HepG2 (cell line): ENCODE results near the gene PTPA.

Experiments
- CBX2 ChIP-seq, 2 experiments: fragments of 200-600 bp in 1 of 2; sonication (generic); formaldehyde crosslinking in 1 of 2; IDR thresholded peaks; 2 replicates each; pipeline versions ENCODE4 v1.7.0 to v1.8.1; 2018 to 2022; ENCODE audit warnings: low read depth in 2 of 2, low read length in 1 of 2, mild to moderate bottlenecking in 1 of 2, missing genetic modification reagents in 1 of 2
- EP300 ChIP-seq, 3 experiments: sonication (generic) in 1 of 3; formaldehyde crosslinking in 1 of 3; IDR thresholded peaks; 2 replicates each; pipeline versions ENCODE4 v1.5.1 to v1.6.1; 2011 to 2020; ENCODE audit warnings: low read depth in 2 of 3, low read length in 2 of 3, borderline replicate concordance in 1 of 3, improper control_type of control experiment in 1 of 3, mild to moderate bottlenecking in 1 of 3, missing genetic modification reagents in 1 of 3, moderate library complexity in 1 of 3
- HDAC2 ChIP-seq: sonication (generic); formaldehyde crosslinking; IDR thresholded peaks from 2 replicates; pipeline ENCODE4 v1.4.0; 2020; ENCODE audit warnings: missing genetic modification reagents
- MXI1 ChIP-seq: IDR thresholded peaks from 3 replicates; pipeline ENCODE4 v1.6.1; 2012; ENCODE audit warnings: low read depth, low read length, inconsistent platforms, borderline replicate concordance
- ZNF777 ChIP-seq: sonication (generic); formaldehyde crosslinking; IDR thresholded peaks from 2 replicates; pipeline ENCODE4 v1.4.0; 2020; ENCODE audit warnings: missing genetic modification reagents
- TF ChIP-seq, protein P1 (sequence below): sonication (generic); formaldehyde crosslinking; IDR thresholded peaks from 2 replicates; pipeline ENCODE4 v1.4.0; 2020; ENCODE audit warnings: missing genetic modification reagents, borderline replicate concordance
- TF ChIP-seq, protein P2 (sequence below): sonication (generic); formaldehyde crosslinking; IDR thresholded peaks from 2 replicates; pipeline ENCODE4 v1.5.0; 2020; ENCODE audit warnings: mild to moderate bottlenecking, missing genetic modification reagents, moderate library complexity
- TF ChIP-seq, protein P3 (sequence below): fragments of 450-650 bp; IDR thresholded peaks from 2 replicates; pipeline ENCODE4 v1.6.1; 2016

DNA sequence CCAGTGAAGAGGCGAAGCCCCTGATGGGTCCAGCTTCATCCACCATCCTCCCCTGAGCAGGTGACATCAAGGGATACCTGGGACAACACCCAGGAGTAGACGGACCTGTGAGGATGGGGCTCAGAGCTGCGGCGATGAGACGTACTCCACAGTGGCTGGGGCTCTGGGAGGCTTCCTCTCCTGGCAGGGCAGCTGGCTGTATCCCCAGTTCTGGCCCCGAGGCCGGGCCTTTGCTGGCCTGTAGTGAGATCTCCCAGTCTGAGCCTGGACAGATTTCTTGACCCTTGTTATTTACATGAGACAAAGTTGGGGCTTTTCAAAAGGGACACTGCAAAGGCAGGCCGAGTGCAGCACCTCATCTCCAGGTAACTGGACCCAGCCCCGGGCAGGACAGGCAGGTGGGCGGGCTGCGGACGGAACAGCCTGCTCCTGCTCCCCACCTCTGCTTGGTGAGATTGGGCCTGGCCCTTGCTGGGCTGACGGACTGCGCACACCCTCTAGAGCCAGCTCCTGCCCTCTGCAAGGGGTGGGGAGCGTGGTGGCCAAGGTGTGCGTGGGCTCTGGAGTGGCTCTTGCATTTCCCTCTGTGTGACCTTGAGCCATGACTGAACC, 43.8 kb downstream of the PTPA start:
- TF ChIP-seq, protein P1, sequence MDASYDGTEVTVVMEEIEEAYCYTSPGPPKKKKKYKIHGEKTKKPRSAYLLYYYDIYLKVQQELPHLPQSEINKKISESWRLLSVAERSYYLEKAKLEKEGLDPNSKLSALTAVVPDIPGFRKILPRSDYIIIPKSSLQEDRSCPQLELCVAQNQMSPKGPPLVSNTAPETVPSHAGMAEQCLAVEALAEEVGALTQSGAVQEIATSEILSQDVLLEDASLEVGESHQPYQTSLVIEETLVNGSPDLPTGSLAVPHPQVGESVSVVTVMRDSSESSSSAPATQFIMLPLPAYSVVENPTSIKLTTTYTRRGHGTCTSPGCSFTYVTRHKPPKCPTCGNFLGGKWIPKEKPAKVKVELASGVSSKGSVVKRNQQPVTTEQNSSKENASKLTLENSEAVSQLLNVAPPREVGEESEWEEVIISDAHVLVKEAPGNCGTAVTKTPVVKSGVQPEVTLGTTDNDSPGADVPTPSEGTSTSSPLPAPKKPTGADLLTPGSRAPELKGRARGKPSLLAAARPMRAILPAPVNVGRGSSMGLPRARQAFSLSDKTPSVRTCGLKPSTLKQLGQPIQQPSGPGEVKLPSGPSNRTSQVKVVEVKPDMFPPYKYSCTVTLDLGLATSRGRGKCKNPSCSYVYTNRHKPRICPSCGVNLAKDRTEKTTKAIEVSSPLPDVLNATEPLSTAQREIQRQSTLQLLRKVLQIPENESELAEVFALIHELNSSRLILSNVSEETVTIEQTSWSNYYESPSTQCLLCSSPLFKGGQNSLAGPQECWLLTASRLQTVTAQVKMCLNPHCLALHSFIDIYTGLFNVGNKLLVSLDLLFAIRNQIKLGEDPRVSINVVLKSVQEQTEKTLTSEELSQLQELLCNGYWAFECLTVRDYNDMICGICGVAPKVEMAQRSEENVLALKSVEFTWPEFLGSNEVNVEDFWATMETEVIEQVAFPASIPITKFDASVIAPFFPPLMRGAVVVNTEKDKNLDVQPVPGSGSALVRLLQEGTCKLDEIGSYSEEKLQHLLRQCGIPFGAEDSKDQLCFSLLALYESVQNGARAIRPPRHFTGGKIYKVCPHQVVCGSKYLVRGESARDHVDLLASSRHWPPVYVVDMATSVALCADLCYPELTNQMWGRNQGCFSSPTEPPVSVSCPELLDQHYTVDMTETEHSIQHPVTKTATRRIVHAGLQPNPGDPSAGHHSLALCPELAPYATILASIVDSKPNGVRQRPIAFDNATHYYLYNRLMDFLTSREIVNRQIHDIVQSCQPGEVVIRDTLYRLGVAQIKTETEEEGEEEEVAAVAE (CRISPR knock-in tag) = no peak
- TF ChIP-seq ZNF777 (CRISPR knock-in tag) = no peak
- TF ChIP-seq, protein P2, sequence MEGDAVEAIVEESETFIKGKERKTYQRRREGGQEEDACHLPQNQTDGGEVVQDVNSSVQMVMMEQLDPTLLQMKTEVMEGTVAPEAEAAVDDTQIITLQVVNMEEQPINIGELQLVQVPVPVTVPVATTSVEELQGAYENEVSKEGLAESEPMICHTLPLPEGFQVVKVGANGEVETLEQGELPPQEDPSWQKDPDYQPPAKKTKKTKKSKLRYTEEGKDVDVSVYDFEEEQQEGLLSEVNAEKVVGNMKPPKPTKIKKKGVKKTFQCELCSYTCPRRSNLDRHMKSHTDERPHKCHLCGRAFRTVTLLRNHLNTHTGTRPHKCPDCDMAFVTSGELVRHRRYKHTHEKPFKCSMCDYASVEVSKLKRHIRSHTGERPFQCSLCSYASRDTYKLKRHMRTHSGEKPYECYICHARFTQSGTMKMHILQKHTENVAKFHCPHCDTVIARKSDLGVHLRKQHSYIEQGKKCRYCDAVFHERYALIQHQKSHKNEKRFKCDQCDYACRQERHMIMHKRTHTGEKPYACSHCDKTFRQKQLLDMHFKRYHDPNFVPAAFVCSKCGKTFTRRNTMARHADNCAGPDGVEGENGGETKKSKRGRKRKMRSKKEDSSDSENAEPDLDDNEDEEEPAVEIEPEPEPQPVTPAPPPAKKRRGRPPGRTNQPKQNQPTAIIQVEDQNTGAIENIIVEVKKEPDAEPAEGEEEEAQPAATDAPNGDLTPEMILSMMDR = no peak
- no peak for TF ChIP-seq CBX2 (IDR thresholded peaks at IDR 0.05; ENCODE audit: low read depth, low read length)
- no peak for TF ChIP-seq CBX2 (CRISPR knock-in tag; IDR thresholded peaks at IDR 0.05; ENCODE audit: low read depth)
- no peak for TF ChIP-seq HDAC2
- no peak for TF ChIP-seq EP300 (IDR thresholded peaks at IDR 0.05; ENCODE audit: low read depth in 2 of 2, low read length in 2 of 2)
- no peak for TF ChIP-seq EP300 (CRISPR knock-in tag; IDR thresholded peaks at IDR 0.05; ENCODE audit: borderline replicate concordance)
- TF ChIP-seq, protein P3, sequence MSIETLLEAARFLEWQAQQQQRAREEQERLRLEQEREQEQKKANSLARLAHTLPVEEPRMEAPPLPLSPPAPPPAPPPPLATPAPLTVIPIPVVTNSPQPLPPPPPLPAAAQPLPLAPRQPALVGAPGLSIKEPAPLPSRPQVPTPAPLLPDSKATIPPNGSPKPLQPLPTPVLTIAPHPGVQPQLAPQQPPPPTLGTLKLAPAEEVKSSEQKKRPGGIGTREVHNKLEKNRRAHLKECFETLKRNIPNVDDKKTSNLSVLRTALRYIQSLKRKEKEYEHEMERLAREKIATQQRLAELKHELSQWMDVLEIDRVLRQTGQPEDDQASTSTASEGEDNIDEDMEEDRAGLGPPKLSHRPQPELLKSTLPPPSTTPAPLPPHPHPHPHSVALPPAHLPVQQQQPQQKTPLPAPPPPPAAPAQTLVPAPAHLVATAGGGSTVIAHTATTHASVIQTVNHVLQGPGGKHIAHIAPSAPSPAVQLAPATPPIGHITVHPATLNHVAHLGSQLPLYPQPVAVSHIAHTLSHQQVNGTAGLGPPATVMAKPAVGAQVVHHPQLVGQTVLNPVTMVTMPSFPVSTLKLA = no peak
- no peak for TF ChIP-seq MXI1
